ENCODE data around the gene CLEC18A. TPM values are rescaled to one million over a fixed set of nuclear protein-coding genes. Genes with fewer than 3 reads are reported as not detected.

The CLEC18A gene
- total and polyA plus RNA-seq, 7 experiments from 2014 or later, result 1.4 to 7.4 (median 3.6) TPM; not detected in 2

DNA sequence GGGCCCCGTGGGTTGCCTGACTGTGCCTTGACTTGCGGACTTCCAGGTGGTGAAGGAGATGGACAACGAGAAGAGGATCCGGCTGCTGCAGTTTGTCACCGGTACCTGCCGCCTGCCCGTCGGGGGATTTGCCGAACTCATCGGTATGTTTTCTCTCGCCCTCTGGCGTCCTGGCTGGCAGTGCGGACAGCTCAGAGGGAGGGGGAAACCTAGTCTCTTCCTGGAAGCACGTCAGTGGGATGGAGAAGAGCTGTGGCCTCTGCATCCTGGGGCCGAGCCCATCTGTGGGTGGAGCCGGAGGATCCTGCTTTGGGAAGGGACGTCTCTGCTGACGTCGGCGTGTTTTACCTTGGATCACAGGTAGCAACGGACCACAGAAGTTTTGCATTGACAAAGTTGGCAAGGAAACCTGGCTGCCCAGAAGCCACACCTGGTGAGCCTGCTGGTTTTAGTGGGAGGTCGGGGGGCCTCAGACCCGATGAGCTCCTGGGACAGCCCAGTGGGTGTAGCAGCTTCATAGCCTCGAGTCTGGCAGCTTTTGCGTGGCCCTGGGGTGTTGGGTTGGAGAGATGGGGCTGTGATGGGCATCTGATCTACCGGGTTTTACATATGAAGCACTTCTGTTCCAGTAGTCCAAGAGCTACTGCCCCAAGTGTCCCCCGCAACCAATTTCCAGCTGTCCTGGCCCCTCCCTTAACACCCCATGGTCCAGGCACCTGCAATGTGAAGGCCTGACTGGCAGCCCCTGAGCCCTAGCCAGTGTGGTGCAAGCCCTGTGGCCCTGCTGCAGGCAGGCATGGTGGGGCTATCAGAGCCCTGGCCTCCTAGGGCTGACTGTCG lies 11.9 kb upstream of the CLEC18A start:
- no peaks in the 10 kb centered on the region for H3K4me1 Mint-ChIP-seq
- DNase-seq (no peak), ATAC-seq (no peak)
- H3K27ac Mint-ChIP-seq, result peak overlapping the region in 1 of 9 donors; percentile 43
- H3K27me3 Mint-ChIP-seq, result no peaks in the 10 kb centered on the region
- H3K4me3 ChIP-seq (ENCODE audit: low read length), result no peak overlapping the region
- H3K4me3 Mint-ChIP-seq, result no peak overlapping the region
- H3K9me3 ChIP-seq (ENCODE audit: control insufficient read depth in 2 of 3, low read length in 3 of 3), result no peaks in the 10 kb centered on the region
- H3K4me1 ChIP-seq (ENCODE audit: control insufficient read depth in 2 of 2, insufficient read depth in 2 of 2, low read length in 2 of 2), result no peaks in the 10 kb centered on the region
- peaks cover 0 to 81% (median 10%) of the 10 kb centered on the region in 3 experiments for H3K36me3 ChIP-seq (ENCODE audit: control insufficient read depth in 2 of 3, insufficient read depth in 3 of 3, low read length in 3 of 3)
- no peak overlapping the region for H3K27ac ChIP-seq (ENCODE audit: low read depth, low read length)
- CTCF ChIA-PET, result no interaction called here
- intact Hi-C loops (cut with micrococcal nuclease), result no loop called here
- POLR2A ChIA-PET, result no interaction called here
- H3K27me3 ChIP-seq (ENCODE audit: control insufficient read depth in 2 of 2, insufficient read depth in 2 of 2, low read length in 2 of 2), result no peaks in the 10 kb centered on the region
- H3K36me3 Mint-ChIP-seq, result peaks cover 2 to 41% (median 9%) of the 10 kb centered on the region in 5 donors
- H3K9me3 Mint-ChIP-seq, result no peaks in the 10 kb centered on the region

DNA sequence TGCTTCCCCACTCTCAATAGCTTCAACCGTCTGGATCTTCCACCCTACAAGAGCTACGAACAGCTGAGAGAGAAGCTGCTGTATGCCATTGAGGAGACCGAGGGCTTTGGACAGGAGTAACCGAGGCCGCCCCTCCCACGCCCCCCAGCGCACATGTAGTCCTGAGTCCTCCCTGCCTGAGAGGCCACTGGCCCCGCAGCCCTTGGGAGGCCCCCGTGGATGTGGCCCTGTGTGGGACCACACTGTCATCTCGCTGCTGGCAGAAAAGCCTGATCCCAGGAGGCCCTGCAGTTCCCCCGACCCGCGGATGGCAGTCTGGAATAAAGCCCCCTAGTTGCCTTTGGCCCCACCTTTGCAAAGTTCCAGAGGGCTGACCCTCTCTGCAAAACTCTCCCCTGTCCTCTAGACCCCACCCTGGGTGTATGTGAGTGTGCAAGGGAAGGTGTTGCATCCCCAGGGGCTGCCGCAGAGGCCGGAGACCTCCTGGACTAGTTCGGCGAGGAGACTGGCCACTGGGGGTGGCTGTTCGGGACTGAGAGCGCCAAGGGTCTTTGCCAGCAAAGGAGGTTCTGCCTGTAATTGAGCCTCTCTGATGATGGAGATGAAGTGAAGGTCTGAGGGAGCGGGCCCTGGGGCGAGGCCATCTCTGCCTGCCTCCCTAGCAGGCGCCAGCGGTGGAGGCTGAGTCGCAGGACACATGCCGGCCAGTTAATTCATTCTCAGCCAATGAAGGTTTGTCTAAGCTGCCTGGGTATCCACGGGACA lies 11.1 kb upstream of the CLEC18A start:
- intact Hi-C loops (cut with micrococcal nuclease), result no loop called here
- ATAC-seq (no peak), DNase-seq (no peak)
- Mint-ChIP-seq H3K36me3 (peaks cover 2 to 37% (median 9%) of the 10 kb centered on the region in 5 donors), H3K27me3 (no peaks in the 10 kb centered on the region), H3K27ac (peak overlapping the region in 1 of 9 donors; percentile 6), H3K4me3 (no peak overlapping the region), H3K9me3 (no peaks in the 10 kb centered on the region), H3K4me1 (no peaks in the 10 kb centered on the region)
- CTCF ChIA-PET, result interaction anchor here (1.2 kb wide), 1 partner anchor 9 kb away, joined by 3 read pairs; no protein-coding TSS in a partner anchor
- Histone ChIP-seq H3K36me3 (ENCODE audit: control insufficient read depth in 2 of 3, insufficient read depth in 3 of 3, low read length in 3 of 3) (peaks cover 0 to 73% (median 10%) of the 10 kb centered on the region in 3 experiments), H3K4me1 (ENCODE audit: control insufficient read depth in 2 of 2, insufficient read depth in 2 of 2, low read length in 2 of 2) (no peaks in the 10 kb centered on the region), H3K27me3 (ENCODE audit: control insufficient read depth in 2 of 2, insufficient read depth in 2 of 2, low read length in 2 of 2) (no peaks in the 10 kb centered on the region), H3K9me3 (ENCODE audit: control insufficient read depth in 2 of 3, low read length in 3 of 3) (no peaks in the 10 kb centered on the region), H3K27ac (ENCODE audit: low read depth, low read length) (no peak overlapping the region), H3K4me3 (ENCODE audit: low read length) (no peak overlapping the region)
- POLR2A ChIA-PET, result no interaction called here

DNA sequence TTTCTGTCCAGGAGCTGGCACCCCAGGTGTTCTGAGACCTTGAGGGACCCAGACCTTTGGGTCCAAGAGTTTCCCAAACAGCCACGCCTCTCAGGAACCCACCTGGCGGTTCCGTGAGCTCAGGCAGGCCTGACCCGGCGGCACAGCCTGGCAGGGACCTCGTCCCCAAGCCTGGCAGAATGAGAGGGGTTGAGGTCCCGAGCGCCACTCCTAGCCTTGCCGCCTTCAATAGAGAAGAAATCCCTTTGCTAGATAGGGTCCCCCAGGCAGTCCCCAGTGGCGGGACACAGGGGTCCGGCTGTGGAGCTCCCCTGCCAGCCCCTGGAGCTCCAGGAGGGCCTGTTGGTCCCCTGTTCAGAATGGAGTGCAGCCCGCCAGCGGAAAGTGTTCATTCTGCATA lies 10.5 kb upstream of the CLEC18A start:
- POLR2A ChIA-PET, result no interaction called here
- no peaks in the 10 kb centered on the region for H3K27me3 ChIP-seq (ENCODE audit: control insufficient read depth in 2 of 2, insufficient read depth in 2 of 2, low read length in 2 of 2)
- H3K4me3 ChIP-seq (ENCODE audit: low read length), result no peak overlapping the region
- H3K4me3 Mint-ChIP-seq, result no peak overlapping the region
- H3K27me3 Mint-ChIP-seq, result no peaks in the 10 kb centered on the region
- no peaks in the 10 kb centered on the region for H3K4me1 ChIP-seq (ENCODE audit: control insufficient read depth in 2 of 2, insufficient read depth in 2 of 2, low read length in 2 of 2)
- CTCF ChIA-PET, result interaction anchor here (1.2 kb wide), 1 partner anchor 10 kb away, joined by 3 read pairs; no protein-coding TSS in a partner anchor
- no peak overlapping the region for H3K27ac ChIP-seq (ENCODE audit: low read depth, low read length)
- H3K36me3 ChIP-seq (ENCODE audit: control insufficient read depth in 2 of 3, insufficient read depth in 3 of 3, low read length in 3 of 3), result peaks cover 0 to 66% (median 9%) of the 10 kb centered on the region in 3 experiments
- H3K27ac Mint-ChIP-seq, result no peak overlapping the region
- H3K4me1 Mint-ChIP-seq, result no peaks in the 10 kb centered on the region
- H3K9me3 Mint-ChIP-seq, result no peaks in the 10 kb centered on the region
- no peaks in the 10 kb centered on the region for H3K9me3 ChIP-seq (ENCODE audit: control insufficient read depth in 2 of 3, low read length in 3 of 3)
- DNase-seq (no peak), ATAC-seq (no peak)
- intact Hi-C loops (cut with micrococcal nuclease), result no loop called here
- H3K36me3 Mint-ChIP-seq, result peaks cover 2 to 36% (median 9%) of the 10 kb centered on the region in 5 donors

DNA sequence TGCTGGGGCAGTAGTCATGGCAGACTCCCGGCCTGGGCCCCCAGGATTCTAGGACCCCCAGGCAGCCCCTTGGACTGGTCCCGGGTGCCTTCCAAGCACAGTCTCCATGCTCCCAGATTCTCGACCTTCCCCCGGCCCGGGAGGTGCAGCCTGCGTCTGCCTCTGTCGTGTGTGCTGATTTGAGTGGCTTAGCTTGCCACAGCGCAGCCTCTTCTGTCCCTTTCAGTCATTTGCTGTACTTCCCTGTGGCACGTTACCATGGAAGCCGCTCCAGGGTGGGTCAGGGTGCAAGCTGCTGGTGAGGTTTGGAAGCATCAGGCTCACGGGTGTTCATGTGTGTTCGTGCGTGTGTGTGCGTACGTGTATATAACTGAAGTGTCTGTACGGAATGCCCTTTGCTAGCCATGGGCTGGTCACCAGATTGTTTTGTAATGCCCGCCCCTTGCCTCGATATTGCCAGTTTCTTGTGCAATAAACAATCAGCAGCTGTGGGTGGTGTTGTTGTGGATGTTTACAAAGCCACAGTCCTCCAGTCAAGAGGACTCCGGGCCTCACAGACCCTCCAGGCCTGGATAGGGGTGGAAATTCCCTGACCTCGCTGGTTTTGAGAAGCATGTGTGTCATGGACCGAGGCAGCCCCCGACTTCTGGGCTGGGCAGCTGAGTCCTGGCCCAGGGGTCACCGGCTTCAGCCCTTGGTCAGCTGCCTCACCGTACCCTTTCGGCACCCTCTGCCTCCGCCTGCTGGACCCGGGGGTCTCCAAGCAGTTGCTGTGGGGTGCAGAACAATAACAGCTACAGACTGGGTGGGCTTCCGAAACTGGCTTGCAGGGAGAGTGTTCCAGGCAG lies 9.7 kb upstream of the CLEC18A start:
- H3K4me3 ChIP-seq (ENCODE audit: low read length), result no peak overlapping the region
- no peaks in the 10 kb centered on the region for H3K9me3 Mint-ChIP-seq
- ChIA-PET POLR2A (no interaction called here), CTCF (interaction anchor here (1.2 kb wide), 1 partner anchor 11 kb away, joined by 3 read pairs; no protein-coding TSS in a partner anchor)
- peak overlapping the region in 1 of 9 donors; percentile 47 for H3K27ac Mint-ChIP-seq
- intact Hi-C loops (cut with micrococcal nuclease), result no loop called here
- no peaks in the 10 kb centered on the region for H3K27me3 ChIP-seq (ENCODE audit: control insufficient read depth in 2 of 2, insufficient read depth in 2 of 2, low read length in 2 of 2)
- peaks cover 0 to 29% (median 9%) of the 10 kb centered on the region in 5 donors for H3K36me3 Mint-ChIP-seq
- H3K36me3 ChIP-seq (ENCODE audit: control insufficient read depth in 2 of 3, insufficient read depth in 3 of 3, low read length in 3 of 3), result peaks cover 0 to 58% (median 4%) of the 10 kb centered on the region in 3 experiments
- no peaks in the 10 kb centered on the region for H3K9me3 ChIP-seq (ENCODE audit: control insufficient read depth in 2 of 3, low read length in 3 of 3)
- DNase-seq (no peak), ATAC-seq (no peak)
- H3K4me1 Mint-ChIP-seq, result no peaks in the 10 kb centered on the region
- no peak overlapping the region for H3K4me3 Mint-ChIP-seq
- no peak overlapping the region for H3K27ac ChIP-seq (ENCODE audit: low read depth, low read length)
- H3K27me3 Mint-ChIP-seq, result no peaks in the 10 kb centered on the region
- H3K4me1 ChIP-seq (ENCODE audit: control insufficient read depth in 2 of 2, insufficient read depth in 2 of 2, low read length in 2 of 2), result no peaks in the 10 kb centered on the region

DNA sequence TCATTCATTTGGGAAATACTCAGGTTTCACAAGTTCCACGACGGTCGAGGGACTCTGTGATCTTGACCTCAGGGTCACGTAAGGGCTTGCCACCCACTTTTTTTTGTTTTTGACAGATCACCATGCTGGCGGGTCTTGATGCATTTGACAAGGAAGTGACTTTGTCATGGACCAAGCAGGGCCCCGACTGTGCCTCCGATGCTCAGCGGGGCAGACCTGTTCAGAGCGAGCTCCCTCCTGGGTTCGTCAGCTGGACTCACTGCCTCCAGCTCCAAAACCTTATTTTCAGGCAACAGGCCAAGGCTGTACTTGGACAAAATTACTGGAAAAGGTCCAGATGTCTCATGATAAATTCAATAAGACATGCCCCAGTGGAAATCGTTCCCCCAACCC lies 9.0 kb upstream of the CLEC18A start:
- no peaks in the 10 kb centered on the region for H3K4me1 Mint-ChIP-seq
- no peak overlapping the region for H3K27ac ChIP-seq (ENCODE audit: low read depth, low read length)
- POLR2A ChIA-PET, result no interaction called here
- CTCF ChIA-PET, result no interaction called here
- peaks cover 0 to 52% (median 4%) of the 10 kb centered on the region in 3 experiments for H3K36me3 ChIP-seq (ENCODE audit: control insufficient read depth in 2 of 3, insufficient read depth in 3 of 3, low read length in 3 of 3)
- no peaks in the 10 kb centered on the region for H3K9me3 ChIP-seq (ENCODE audit: control insufficient read depth in 2 of 3, low read length in 3 of 3)
- H3K27ac Mint-ChIP-seq, result no peak overlapping the region
- intact Hi-C loops (cut with micrococcal nuclease), result no loop called here
- H3K9me3 Mint-ChIP-seq, result no peaks in the 10 kb centered on the region
- H3K27me3 ChIP-seq (ENCODE audit: control insufficient read depth in 2 of 2, insufficient read depth in 2 of 2, low read length in 2 of 2), result no peaks in the 10 kb centered on the region
- DNase-seq (no peak), ATAC-seq (no peak)
- H3K4me3 ChIP-seq (ENCODE audit: low read length), result no peak overlapping the region
- H3K4me1 ChIP-seq (ENCODE audit: control insufficient read depth in 2 of 2, insufficient read depth in 2 of 2, low read length in 2 of 2), result no peaks in the 10 kb centered on the region
- no peaks in the 10 kb centered on the region for H3K27me3 Mint-ChIP-seq
- peaks cover 0 to 23% (median 9%) of the 10 kb centered on the region in 5 donors for H3K36me3 Mint-ChIP-seq
- H3K4me3 Mint-ChIP-seq, result no peak overlapping the region

DNA sequence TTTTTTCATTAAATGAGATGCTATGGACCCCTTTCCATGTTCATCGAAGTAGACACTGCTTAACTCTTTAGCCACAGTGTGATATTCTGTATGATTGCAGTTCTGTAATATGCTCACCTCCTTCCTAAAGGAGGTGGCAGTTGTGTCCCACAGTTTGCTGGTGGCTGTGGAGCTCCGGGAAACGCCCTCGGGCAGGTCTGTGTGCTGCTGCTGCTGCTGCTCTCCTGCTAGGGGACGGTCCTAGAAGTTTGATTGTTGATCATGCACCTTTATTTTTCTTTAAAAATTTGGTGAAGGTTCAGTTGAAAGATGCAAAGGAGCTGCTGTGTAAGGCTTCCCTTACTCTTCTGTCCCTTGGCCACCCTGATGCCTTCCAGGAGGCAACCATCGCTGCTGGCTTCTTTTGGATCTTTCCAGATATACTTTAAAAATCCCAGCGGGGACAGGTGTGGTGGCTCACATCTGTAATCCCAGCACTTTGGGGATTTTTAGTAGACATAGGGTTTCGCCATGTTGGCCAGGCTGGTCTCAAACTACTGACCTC lies 8.4 kb upstream of the CLEC18A start:
- POLR2A ChIA-PET, result no interaction called here
- Histone ChIP-seq H3K9me3 (ENCODE audit: control insufficient read depth in 2 of 3, low read length in 3 of 3) (no peaks in the 10 kb centered on the region), H3K27me3 (ENCODE audit: control insufficient read depth in 2 of 2, insufficient read depth in 2 of 2, low read length in 2 of 2) (no peaks in the 10 kb centered on the region), H3K4me1 (ENCODE audit: control insufficient read depth in 2 of 2, insufficient read depth in 2 of 2, low read length in 2 of 2) (no peaks in the 10 kb centered on the region), H3K27ac (ENCODE audit: low read depth, low read length) (no peak overlapping the region), H3K36me3 (ENCODE audit: control insufficient read depth in 2 of 3, insufficient read depth in 3 of 3, low read length in 3 of 3) (peaks cover 0 to 46% (median 4%) of the 10 kb centered on the region in 3 experiments), H3K4me3 (ENCODE audit: low read length) (no peak overlapping the region)
- H3K27ac Mint-ChIP-seq, result no peak overlapping the region
- DNase-seq, result no peak
- CTCF ChIA-PET, result no interaction called here
- no peak overlapping the region for H3K4me3 Mint-ChIP-seq
- ATAC-seq, result no peak
- intact Hi-C loops (cut with micrococcal nuclease), result no loop called here
- H3K4me1 Mint-ChIP-seq, result no peaks in the 10 kb centered on the region
- no peaks in the 10 kb centered on the region for H3K27me3 Mint-ChIP-seq
- H3K36me3 Mint-ChIP-seq, result peaks cover 0 to 17% (median 4%) of the 10 kb centered on the region in 5 donors
- no peaks in the 10 kb centered on the region for H3K9me3 Mint-ChIP-seq
